A673 (cell line): Measurements from ENCODE around the gene N4BP2. TPM values are rescaled to one million over a fixed set of nuclear protein-coding genes. Genes with fewer than 3 reads are reported as not detected.
"Not testable (repeated sequence)": the region's sequence is repeated elsewhere in the genome, so short reads cannot be mapped to it uniquely, and the experiment has no call there.

Experiments used
- BruUV-seq: library from RNA; stranded (reverse); fragments of 400-500 nt; replicated peaks from 2 replicates; lab custom pipeline; 2021; lab: Mats Ljungman, UMichigan
- CTCF ChIA-PET: fragments of 300-600 bp; sonication (Branson Sonifier 250); formaldehyde crosslinking; loops from one replicate; lab custom pipeline; 2022; ENCODE audit warnings: antibody characterized with exemption; lab: Charles Lee
- POLR2A ChIA-PET: fragments of 300-600 bp; sonication (Branson Sonifier 250); formaldehyde crosslinking; loops from one replicate; lab custom pipeline; 2022; ENCODE audit warnings: antibody characterized with exemption; ENCODE audit not compliant: low non-redundant PET; lab: Charles Lee
- DNase-seq: peaks from one replicate; pipeline ENCODE4 v3.0.0-alpha.2; 2015; ENCODE audit warnings: low spot score
- H3K27ac ChIP-seq: fragments of 200-600 bp; sonication (generic); 2 replicates; pipeline ENCODE4 v1.5.1; 2016; ENCODE audit warnings: mixed run types, low read depth, mild to moderate bottlenecking, mixed read lengths, antibody characterized with exemption, low read length; ENCODE audit not compliant: poor library complexity, severe bottlenecking
- H3K27me3 ChIP-seq: fragments of 200-600 bp; sonication (generic); replicated peaks from 2 replicates; pipeline ENCODE4 v1.6.1; 2017; ENCODE audit warnings: mixed run types, low read depth, mild to moderate bottlenecking, mixed read lengths, antibody characterized with exemption, low read length; ENCODE audit not compliant: insufficient read depth, poor library complexity
- H3K36me3 ChIP-seq: fragments of 200-600 bp; sonication (generic); 2 replicates; pipeline ENCODE4 v1.6.1; 2016; ENCODE audit warnings: mixed run types, mild to moderate bottlenecking, mixed read lengths, antibody characterized with exemption, low read length; ENCODE audit not compliant: insufficient read depth, poor library complexity, severe bottlenecking
- H3K4me1 ChIP-seq: fragments of 200-600 bp; sonication (generic); 2 replicates; pipeline ENCODE4 v1.6.1; 2017; ENCODE audit warnings: mixed run types, mild to moderate bottlenecking, mixed read lengths, antibody characterized with exemption, low read length; ENCODE audit not compliant: insufficient read depth, poor library complexity, severe bottlenecking
- H3K4me3 ChIP-seq: fragments of 200-600 bp; sonication (generic); 2 replicates; pipeline ENCODE4 v1.5.1; 2016; ENCODE audit warnings: low read depth, mixed run types, mild to moderate bottlenecking, mixed read lengths, low read length; ENCODE audit not compliant: poor library complexity, severe bottlenecking
- H3K9me3 ChIP-seq: fragments of 200-600 bp; sonication (generic); 2 replicates; pipeline ENCODE4 v1.6.1; 2016; ENCODE audit warnings: mixed run types, low read depth, mild to moderate bottlenecking, mixed read lengths, antibody characterized with exemption, low read length; ENCODE audit not compliant: poor library complexity, severe bottlenecking
- EZH2 ChIP-seq: fragments of 200-600 bp; sonication (generic); IDR thresholded peaks from 2 replicates; pipeline ENCODE4 v1.6.1; 2017; ENCODE audit warnings: borderline replicate concordance, low read depth, mild to moderate bottlenecking, mixed read lengths, antibody characterized with exemption, low read length; ENCODE audit not compliant: poor library complexity, severe bottlenecking
- intact Hi-C: fragments of 100-400 bp; cut with micrococcal nuclease; formaldehyde crosslinking; loops from one replicate; pipeline ENCODE4 v1.10.0; 2022; ENCODE audit not compliant: unreplicated experiment
- total RNA-seq: library from RNA; stranded (reverse); gene quantifications from 2 replicates; pipeline ENCODE4 v1.2.3, GENCODE V29; 2021
- TF ChIP-seq, protein P1 (sequence below): fragments of 300-800, 200-600 bp; sonication (generic); conservative IDR thresholded peaks from 2 replicates; pipeline ENCODE4 v1.5.1; 2017; ENCODE audit warnings: low read depth, mild to moderate bottlenecking, antibody characterized with exemption, low read length, moderate library complexity, mixed read lengths

Gene N4BP2
- total RNA-seq, 1 experiment from 2014 or later, result 21.3 TPM

DNA sequence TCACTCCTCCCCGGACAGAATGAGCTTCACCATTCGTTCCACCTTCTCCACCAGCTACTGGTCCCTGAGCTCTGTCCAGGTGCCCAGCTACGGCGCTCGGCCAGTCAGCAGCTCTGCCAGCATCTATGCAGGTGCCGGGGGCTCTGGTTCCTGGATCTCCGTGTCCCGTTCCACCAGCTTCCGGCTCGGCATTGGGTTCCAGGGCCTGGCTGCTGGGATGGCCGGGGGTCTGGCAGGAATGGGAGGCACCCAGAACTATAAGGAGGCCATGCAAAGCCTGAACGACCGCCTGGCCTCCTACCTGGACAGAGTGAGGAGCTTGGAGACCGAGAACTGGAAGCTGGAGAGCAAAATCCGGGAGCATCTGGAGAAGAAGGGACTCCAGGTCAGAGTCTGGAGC lies 36.4 kb upstream of the N4BP2 start:
- POLR2A ChIA-PET, result no interaction called here
- H3K4me1 ChIP-seq, result no peaks in the 10 kb centered on the region
- no peaks in the 10 kb centered on the region for H3K36me3 ChIP-seq
- no peaks in the 10 kb centered on the region for H3K9me3 ChIP-seq
- no peak overlapping the region for H3K27ac ChIP-seq
- intact Hi-C loops, result no loop called here
- no peak overlapping the region for H3K4me3 ChIP-seq
- no peaks in the 10 kb centered on the region for H3K27me3 ChIP-seq
- no peak for TF ChIP-seq EZH2
- TF ChIP-seq, protein P1, sequence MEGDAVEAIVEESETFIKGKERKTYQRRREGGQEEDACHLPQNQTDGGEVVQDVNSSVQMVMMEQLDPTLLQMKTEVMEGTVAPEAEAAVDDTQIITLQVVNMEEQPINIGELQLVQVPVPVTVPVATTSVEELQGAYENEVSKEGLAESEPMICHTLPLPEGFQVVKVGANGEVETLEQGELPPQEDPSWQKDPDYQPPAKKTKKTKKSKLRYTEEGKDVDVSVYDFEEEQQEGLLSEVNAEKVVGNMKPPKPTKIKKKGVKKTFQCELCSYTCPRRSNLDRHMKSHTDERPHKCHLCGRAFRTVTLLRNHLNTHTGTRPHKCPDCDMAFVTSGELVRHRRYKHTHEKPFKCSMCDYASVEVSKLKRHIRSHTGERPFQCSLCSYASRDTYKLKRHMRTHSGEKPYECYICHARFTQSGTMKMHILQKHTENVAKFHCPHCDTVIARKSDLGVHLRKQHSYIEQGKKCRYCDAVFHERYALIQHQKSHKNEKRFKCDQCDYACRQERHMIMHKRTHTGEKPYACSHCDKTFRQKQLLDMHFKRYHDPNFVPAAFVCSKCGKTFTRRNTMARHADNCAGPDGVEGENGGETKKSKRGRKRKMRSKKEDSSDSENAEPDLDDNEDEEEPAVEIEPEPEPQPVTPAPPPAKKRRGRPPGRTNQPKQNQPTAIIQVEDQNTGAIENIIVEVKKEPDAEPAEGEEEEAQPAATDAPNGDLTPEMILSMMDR, result no peak
- CTCF ChIA-PET, result no interaction called here
- DNase-seq, result no peak
- BruUV-seq, result no TSS peak

DNA sequence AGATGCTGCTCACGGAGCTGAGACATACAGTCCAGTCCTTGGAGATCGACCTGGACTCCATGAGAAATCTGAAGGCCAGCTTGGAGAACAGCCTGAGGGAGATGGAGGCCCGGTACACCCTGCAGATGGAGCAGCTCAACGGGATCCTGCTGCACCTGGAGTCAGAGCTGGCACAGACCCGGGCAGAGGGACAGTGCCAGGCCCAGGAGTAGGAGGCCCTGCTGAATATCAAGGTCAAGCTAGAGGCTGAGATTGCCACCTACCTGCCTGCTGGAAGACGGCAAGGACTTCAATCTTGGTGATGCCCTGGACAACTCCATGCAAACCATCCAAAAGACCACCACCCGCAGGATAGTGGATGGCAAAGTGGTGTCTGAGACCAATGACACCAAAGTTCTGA lies 35.5 kb upstream of the N4BP2 start:
- DNase-seq, intact Hi-C loops, H3K36me3 ChIP-seq, H3K4me3 ChIP-seq, H3K9me3 ChIP-seq, POLR2A ChIA-PET, H3K27ac ChIP-seq, H3K4me1 ChIP-seq, BruUV-seq, H3K27me3 ChIP-seq: not testable (repeated sequence)
- CTCF ChIA-PET, result interaction anchor here (0.7 kb wide), 1 partner anchor 954 kb away, joined by 3 read pairs; no protein-coding TSS in a partner anchor

DNA sequence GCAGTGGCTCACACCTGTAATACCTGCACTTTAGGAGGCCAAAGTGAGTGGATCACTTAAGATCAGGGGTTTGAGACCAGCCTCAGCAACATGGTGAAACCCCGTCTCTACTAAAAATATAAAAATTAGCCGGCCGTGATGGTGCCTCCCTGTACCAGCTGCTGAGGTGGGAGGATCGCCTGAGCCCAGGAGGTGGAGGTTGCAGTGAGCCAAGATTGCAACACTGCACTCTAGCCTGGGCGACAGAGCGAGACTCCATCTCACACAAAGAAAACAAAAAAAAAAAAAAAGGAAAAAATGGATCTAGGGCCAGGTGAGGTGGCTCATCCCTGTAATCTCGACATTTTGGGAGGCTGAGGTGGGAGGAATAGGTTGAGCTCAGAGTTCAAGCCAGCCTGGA lies 32.6 kb upstream of the N4BP2 start:
- POLR2A ChIA-PET, H3K4me1 ChIP-seq, H3K36me3 ChIP-seq, H3K27ac ChIP-seq, CTCF ChIA-PET, H3K27me3 ChIP-seq, H3K4me3 ChIP-seq, BruUV-seq, H3K9me3 ChIP-seq, DNase-seq, intact Hi-C loops: not testable (repeated sequence)

DNA sequence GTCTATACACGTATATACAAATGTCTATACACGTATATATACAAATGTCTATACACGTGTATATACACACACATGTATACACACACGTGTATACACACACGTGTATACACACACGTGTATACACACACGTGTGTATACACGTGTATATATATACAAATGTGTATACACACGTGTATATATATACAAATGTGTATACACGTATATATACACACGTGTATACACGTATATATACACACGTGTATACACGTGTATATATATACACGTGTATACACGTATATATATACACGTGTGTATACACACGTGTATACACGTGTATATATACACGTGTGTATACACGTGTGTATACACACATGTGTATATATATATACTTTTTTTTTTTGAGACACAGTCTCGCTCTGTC lies 23.9 kb upstream of the N4BP2 start:
- TF ChIP-seq, protein P1, result no peak
- no peak for TF ChIP-seq EZH2
- H3K27ac ChIP-seq, result no peak overlapping the region
- H3K36me3 ChIP-seq, result no peaks in the 10 kb centered on the region
- no TSS peak for BruUV-seq
- H3K4me3 ChIP-seq, result no peak overlapping the region
- ChIA-PET CTCF (no interaction called here), POLR2A (no interaction called here)
- H3K4me1 ChIP-seq, result no peaks in the 10 kb centered on the region
- no peak for DNase-seq
- H3K27me3 ChIP-seq, result no peaks in the 10 kb centered on the region
- no peaks in the 10 kb centered on the region for H3K9me3 ChIP-seq
- intact Hi-C loops, result no loop called here
